Measurements from ENCODE around the gene ZNF19. TPM values are rescaled to one million over a fixed set of nuclear protein-coding genes. Genes with fewer than 3 reads are reported as not detected.

Gene ZNF19
- total and polyA plus RNA-seq, 2 of the 8 experiments (the other 6 are each of a cell fraction or from before 2014, with no cell fraction given), result 1.5 to 3.5 TPM

GRCh38 chr16:71460941-71461340 lies 28.2 kb downstream of the ZNF19 start:
- no peaks in the 10 kb centered on the region; the same call in 1 of the 2 replicates for H3K79me1 ChIP-seq (ENCODE audit: low read depth, low read length)
- H4K20me1 ChIP-seq (replicated peaks in 1 of 2; ENCODE audit: control insufficient read depth in 1 of 2, insufficient read depth in 2 of 2, low read length in 2 of 2), result peaks cover 0 to 5% of the 10 kb centered on the region in 2 experiments
- H3K23ac ChIP-seq (ENCODE audit: insufficient read length), result no peak overlapping the region
- peak overlapping the region; percentile 82 to 100 (median 98); a peak in 7 of 8 replicates for H3K4me3 ChIP-seq (ENCODE audit: extremely low read depth in 1 of 4, insufficient read depth in 2 of 4, low read depth in 3 of 4, low read length in 4 of 4)
- no peak overlapping the region for H2BK120ac ChIP-seq (replicated peaks; ENCODE audit: low read depth, low read length)
- H3K79me2 ChIP-seq (ENCODE audit: control insufficient read depth in 1 of 2, insufficient read depth in 2 of 2, low read length in 2 of 2), result peaks cover 0 to 22% of the 10 kb centered on the region in 2 experiments; a peak in 3 of 4 replicates
- no peaks in the 10 kb centered on the region for H3K27me3 ChIP-seq (replicated peaks in 1 of 4; ENCODE audit: control insufficient read depth in 3 of 4, extremely low read depth in 1 of 4, insufficient read depth in 3 of 4, low read length in 3 of 4)
- H4K91ac ChIP-seq (replicated peaks; ENCODE audit: insufficient read length, low read length), result no peak overlapping the region
- H3K9me3 ChIP-seq (ENCODE audit: insufficient read depth in 2 of 2, low read depth in 1 of 2, low read length in 1 of 2), result no peaks in the 10 kb centered on the region
- peaks cover 7% of the 10 kb centered on the region for H3K23me2 ChIP-seq (ENCODE audit: low read depth, low read length)
- no peak overlapping the region for H3K18ac ChIP-seq (ENCODE audit: extremely low read depth, low read length)
- WGBS, 2 experiments (ENCODE audit: extremely low coverage in 1 of 2, insufficient coverage in 1 of 2, insufficient read length in 1 of 2, insufficient replicate concordance in 2 of 2, low coverage in 1 of 2, low lambda C conversion rate in 2 of 2, missing lambda C conversion rate in 1 of 2), result 88% methylated on average over 1 of the region's 1 CpG; no CpG with 5 or more reads in 1 of the 2 experiments
- H2BK20ac ChIP-seq (ENCODE audit: low read length), result no peak overlapping the region
- H4K8ac ChIP-seq (ENCODE audit: extremely low read depth, insufficient read depth, low read length), result no peak overlapping the region
- no peak overlapping the region for H3K4ac ChIP-seq (replicated peaks; ENCODE audit: insufficient read length, low read depth, low read length)
- no peak overlapping the region for H3K27ac ChIP-seq (ENCODE audit: low read depth, low read length)
- FAIRE-seq (no peak), DNase-seq (ENCODE audit: low read depth in 1 of 2, low spot score in 2 of 2) (no peak)
- H2BK12ac ChIP-seq (ENCODE audit: low read depth, low read length), result no peak overlapping the region
- peaks cover 0 to 2% (median 0%) of the 10 kb centered on the region in 4 experiments; a peak in 1 of 7 replicates for H3K4me1 ChIP-seq (replicated peaks in 1 of 4; ENCODE audit: control insufficient read depth in 3 of 4, insufficient read depth in 4 of 4, low read length in 3 of 4)
- H3K9ac ChIP-seq (replicated peaks in 1 of 4; ENCODE audit: extremely low read depth in 1 of 4, low read depth in 3 of 4, low read length in 3 of 4), result no peak overlapping the region
- no peak overlapping the region for H2AK5ac ChIP-seq (ENCODE audit: low read depth, low read length)
- H3K56ac ChIP-seq (replicated peaks; ENCODE audit: insufficient read length, low read depth, low read length), result no peak overlapping the region
- peaks cover 0 to 4% (median 0%) of the 10 kb centered on the region in 4 experiments; a peak in 1 of 8 replicates for H3K36me3 ChIP-seq (ENCODE audit: control insufficient read depth in 2 of 4, insufficient read depth in 4 of 4, low read length in 3 of 4)
- H3K14ac ChIP-seq (ENCODE audit: insufficient read length), result no peak overlapping the region
- H2AFZ ChIP-seq (ENCODE audit: low read length), result no peak overlapping the region
- H2BK5ac ChIP-seq (ENCODE audit: low read depth, low read length), result no peak overlapping the region
- no peak overlapping the region for H4K5ac ChIP-seq (ENCODE audit: insufficient read length, low read depth, low read length)
- POLR2A ChIA-PET (ENCODE audit: partially characterized antibody), result interaction anchor here (0.7 to 0.8 kb wide), 2 partner anchors 24 to 65 kb away, joined by 3 to 4 read pairs; no protein-coding TSS in a partner anchor
- CTCF ChIA-PET (ENCODE audit: partially characterized antibody), result interaction anchor here (1.1 to 2.5 kb wide), 2 partner anchors 34 to 40 kb away, joined by 3 to 13 read pairs; no protein-coding TSS in a partner anchor
- no peak overlapping the region for H2BK15ac ChIP-seq (ENCODE audit: low read length)
- H3K4me2 ChIP-seq (ENCODE audit: insufficient read depth in 1 of 2, low read depth in 2 of 2, low read length in 2 of 2), result peak overlapping the region; percentile 63 to 98; a peak in 3 of 4 replicates
- no peak for TF ChIP-seq KDM1A (IDR thresholded peaks at IDR 0.05; ENCODE audit: borderline replicate concordance, low read length)
- no peak for TF ChIP-seq EP300 (IDR thresholded peaks at IDR 0.05; ENCODE audit: borderline replicate concordance in 1 of 2, low read depth in 2 of 2, low read length in 2 of 2)
- no peak for TF ChIP-seq RAD21 (IDR thresholded peaks at IDR 0.05 in 1 of 2, conservative IDR thresholded peaks at IDR 0.05 in 1 of 2; ENCODE audit: low read depth in 2 of 2, low read length in 2 of 2)
- TF ChIP-seq TAF1 (IDR thresholded peaks at IDR 0.05; ENCODE audit: low read depth, low read length), result no peak
- TF ChIP-seq JUN (IDR thresholded peaks at IDR 0.05; ENCODE audit: low read depth, low read length), result no peak
- TF ChIP-seq, protein P1, sequence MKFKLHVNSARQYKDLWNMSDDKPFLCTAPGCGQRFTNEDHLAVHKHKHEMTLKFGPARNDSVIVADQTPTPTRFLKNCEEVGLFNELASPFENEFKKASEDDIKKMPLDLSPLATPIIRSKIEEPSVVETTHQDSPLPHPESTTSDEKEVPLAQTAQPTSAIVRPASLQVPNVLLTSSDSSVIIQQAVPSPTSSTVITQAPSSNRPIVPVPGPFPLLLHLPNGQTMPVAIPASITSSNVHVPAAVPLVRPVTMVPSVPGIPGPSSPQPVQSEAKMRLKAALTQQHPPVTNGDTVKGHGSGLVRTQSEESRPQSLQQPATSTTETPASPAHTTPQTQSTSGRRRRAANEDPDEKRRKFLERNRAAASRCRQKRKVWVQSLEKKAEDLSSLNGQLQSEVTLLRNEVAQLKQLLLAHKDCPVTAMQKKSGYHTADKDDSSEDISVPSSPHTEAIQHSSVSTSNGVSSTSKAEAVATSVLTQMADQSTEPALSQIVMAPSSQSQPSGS (IDR thresholded peaks at IDR 0.05; ENCODE audit: low read length), result no peak
- TF ChIP-seq RBBP5 (IDR thresholded peaks at IDR 0.05; ENCODE audit: borderline replicate concordance, low read depth, low read length), result no peak
- no peak for TF ChIP-seq CHD1 (IDR thresholded peaks at IDR 0.05; ENCODE audit: low read depth, low read length)
- TF ChIP-seq BACH1 (IDR thresholded peaks at IDR 0.05; ENCODE audit: low read length), result no peak
- no peak for TF ChIP-seq ATF3 (IDR thresholded peaks at IDR 0.05; ENCODE audit: insufficient read depth, low read depth, low read length)
- TF ChIP-seq EGR1 (IDR thresholded peaks at IDR 0.05; ENCODE audit: borderline replicate concordance, low read depth, low read length), result no peak

All from H1 (cell line).